Measurements from ENCODE around the gene HECW1.

DNA sequence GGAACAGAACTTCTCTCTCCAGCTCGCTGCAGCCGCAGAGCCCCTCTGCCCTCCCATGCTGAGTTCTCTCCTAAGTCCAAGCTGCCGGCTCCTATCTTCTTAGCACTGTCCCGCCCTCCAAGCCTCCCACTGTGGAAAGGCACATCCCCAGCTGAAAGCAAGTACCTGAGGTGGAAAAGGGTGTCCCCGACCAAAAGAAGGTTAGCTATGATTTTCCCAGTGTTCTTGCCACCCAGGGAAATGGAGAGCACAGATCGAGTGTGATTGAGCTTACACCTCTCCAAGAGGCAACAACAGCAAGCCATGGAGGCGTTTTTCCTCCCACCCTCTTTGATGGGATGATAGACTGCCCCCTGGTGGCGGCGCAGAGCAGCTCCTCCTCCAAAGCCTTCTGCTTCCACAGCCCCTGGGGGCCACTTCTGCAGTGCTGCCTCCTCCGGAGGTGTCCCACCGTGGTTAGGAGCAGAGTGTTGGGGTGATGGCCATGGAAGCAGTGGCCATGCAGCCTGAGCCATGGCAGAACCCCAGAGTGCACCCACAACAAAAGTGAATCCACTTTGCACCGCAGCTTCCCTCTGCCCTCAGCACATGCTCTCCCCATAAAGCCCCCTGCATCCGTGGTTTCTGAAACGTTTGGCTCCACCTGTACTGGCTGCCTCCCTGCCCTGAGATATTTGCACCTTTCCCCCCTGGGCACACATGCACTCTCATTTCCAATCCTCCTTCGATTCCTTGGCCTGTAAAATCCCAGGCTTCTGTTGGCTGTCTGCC lies 327.4 kb downstream of the HECW1 start:
- TF ChIP-seq EP300 (IDR thresholded peaks at IDR 0.05; ENCODE audit: borderline replicate concordance in 1 of 2, low read depth in 2 of 2, low read length in 2 of 2), result no peak
- TF ChIP-seq KDM5A (IDR thresholded peaks at IDR 0.05; ENCODE audit: low read length), result no peak
- TF ChIP-seq EZH2 (IDR thresholded peaks at IDR 0.05; ENCODE audit: low read depth, low read length, severe bottlenecking), result no peak
- TF ChIP-seq, protein P1, sequence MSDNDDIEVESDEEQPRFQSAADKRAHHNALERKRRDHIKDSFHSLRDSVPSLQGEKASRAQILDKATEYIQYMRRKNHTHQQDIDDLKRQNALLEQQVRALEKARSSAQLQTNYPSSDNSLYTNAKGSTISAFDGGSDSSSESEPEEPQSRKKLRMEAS (IDR thresholded peaks at IDR 0.05), result peak; percentile 49; the same call in 1 of the 2 replicates

Measured in H1 (cell line).